HG02885 (cell line): ENCODE measurements around the gene FRY.
A peak's percentile ranks its signal among the peaks of the same experiment; 100 is the strongest.

Experiments used
- ATAC-seq: cut with Tn5 transposase; IDR thresholded peaks from one replicate; pipeline ENCODE4 v1.9.1; 2021; ENCODE audit warnings: mild to moderate bottlenecking; ENCODE audit not compliant: unreplicated experiment, poor library complexity

FRY gene

DNA sequence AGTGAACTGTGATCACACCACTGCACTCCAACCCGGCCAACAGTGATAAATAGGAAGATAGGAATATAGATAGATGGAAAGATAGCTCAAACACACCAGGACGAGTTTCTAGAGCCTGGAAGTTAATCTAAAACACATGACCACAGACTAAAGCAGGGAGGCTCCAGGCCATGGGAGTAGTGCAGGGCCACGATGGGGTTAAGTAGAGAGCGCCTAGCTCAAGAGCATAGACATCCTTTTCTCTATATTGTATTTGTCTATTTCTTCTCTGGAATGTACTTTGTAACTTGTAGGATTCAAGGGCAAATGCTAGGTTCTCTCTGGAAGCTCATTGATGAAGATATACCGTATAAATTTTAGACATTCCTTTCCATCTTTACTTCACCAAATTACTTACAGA lies 214.0 kb downstream of the FRY start:
- ATAC-seq: no peak

DNA sequence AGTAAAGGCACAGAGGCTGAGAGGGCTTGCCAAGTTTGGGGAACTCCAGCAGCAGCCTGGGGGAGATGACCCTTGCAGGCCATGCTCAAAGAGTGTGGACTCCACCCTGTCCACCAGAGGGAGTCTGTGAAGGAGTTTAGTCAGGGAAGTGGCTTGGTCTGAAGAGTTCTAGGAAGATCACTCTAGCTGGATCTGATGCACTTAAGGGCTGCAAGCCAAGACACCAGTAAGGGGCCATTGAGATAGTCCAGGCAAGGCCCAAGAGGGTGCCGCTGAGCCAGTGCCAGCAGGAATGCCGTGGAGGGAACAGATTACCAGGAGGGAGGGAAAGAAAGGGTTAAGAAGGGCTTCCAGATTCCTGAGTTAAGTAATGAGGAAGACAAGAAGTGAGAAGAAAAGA lies 214.9 kb downstream of the FRY start:
- peak; percentile 82 for ATAC-seq

DNA sequence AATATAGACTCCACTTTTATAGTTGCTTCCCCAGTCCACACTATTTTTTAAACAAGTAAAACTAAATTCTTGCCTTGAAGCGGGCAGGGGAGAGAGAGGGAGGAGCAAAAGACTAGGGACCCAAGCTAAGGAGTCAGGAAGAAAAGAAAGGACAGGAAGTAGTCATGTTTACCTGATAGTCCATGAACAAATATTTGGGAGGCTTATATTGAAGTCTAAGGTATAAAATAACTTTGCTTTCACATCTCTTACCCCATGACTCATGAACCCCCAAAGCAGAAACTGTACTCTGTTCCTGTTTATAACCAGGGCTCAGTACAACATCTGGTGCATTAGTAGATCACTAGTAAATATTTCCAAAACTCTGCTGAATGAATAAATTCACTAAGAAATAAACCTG lies 216.3 kb downstream of the FRY start:
- ATAC-seq: peak; percentile 50

DNA sequence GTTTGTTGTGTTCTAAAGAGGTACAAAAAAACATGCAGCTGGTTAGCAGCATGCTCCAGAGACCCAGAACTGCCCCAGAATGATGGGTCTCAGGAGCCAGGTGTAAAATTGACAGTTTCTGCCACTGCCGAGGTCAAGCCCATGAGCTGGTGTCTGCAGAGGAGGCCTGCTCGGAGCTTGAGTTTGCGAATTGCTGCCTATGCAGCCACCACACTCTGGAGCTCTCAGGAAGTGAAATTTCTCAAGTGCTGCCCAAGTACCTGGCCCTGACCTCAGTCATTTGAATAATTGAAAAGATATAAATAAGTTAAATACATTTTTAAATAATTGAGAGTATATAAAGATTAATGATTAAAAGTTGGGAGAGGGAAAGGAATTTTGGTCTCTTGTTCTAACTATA lies 217.2 kb downstream of the FRY start:
- ATAC-seq: peak; percentile 79

DNA sequence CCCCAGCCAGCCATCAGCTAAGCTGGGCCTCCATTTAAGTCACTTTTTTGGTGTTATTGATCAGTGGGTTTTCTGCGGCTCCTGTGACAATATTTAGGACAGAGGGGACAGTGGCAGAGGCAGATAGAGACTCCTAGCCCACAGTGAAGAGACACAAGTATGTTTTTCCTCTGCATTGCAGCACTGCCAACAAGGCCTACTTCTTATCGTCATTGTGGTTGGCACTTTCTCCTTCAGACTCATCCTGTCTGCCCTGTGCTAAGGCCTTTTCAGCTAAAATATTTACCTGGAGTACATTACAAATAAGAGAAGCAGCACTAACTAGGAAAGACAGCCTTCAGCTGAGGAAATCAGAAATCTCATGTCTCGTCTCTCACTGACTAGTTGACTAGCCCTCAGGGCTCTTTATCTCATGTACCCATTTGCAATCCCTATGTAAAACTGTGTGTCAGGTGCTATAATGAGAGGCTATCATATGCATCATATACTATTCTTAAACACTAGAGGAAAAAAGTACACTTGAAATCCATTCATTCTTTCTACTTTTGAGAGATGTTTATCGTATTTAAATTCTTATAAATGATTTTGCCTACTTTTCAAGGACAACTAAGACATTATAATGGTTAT lies 221.4 kb downstream of the FRY start:
- ATAC-seq: no peak

DNA sequence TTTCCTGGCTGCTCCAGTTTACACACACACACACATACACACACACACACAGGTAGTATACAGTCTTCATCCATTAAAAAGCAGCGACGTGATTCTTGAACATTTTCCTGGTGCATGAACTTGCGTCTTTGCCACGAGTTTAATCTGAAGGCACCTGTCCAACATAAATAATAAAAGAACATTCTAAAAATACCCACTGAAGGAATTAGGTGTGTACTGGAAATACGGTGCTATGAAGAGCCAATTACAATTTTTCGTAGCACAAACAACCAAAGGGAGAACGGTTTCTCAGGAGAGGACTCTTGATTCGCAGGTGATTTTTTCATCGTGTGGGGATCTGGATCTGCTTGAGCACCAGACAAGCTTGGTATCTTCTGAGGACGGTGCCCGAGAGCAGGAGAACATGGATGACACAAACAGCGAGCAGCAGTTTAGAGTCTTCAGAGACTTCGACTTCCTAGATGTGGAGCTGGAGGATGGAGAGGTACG lies 222.4 kb downstream of the FRY start:
- ATAC-seq: no peak

DNA sequence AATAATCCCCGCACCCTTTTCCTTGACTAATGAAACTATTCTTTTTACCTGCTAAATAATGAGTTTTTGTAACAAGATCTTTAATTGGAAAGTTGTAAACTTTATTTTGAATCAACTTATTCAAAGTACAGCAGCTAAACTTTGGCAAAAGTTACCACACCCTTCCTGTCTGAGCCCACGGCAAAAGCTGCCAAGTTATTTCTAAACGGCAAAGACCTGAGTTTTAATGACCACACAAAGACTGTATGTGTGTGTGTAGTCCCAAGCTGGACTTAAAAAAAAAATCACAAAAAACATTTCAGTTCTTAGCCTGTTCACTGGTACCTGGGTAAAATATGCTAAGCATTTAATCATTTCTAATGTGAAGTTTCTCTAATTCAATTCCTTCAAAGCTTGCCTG lies 222.8 kb downstream of the FRY start:
- ATAC-seq: no peak

DNA sequence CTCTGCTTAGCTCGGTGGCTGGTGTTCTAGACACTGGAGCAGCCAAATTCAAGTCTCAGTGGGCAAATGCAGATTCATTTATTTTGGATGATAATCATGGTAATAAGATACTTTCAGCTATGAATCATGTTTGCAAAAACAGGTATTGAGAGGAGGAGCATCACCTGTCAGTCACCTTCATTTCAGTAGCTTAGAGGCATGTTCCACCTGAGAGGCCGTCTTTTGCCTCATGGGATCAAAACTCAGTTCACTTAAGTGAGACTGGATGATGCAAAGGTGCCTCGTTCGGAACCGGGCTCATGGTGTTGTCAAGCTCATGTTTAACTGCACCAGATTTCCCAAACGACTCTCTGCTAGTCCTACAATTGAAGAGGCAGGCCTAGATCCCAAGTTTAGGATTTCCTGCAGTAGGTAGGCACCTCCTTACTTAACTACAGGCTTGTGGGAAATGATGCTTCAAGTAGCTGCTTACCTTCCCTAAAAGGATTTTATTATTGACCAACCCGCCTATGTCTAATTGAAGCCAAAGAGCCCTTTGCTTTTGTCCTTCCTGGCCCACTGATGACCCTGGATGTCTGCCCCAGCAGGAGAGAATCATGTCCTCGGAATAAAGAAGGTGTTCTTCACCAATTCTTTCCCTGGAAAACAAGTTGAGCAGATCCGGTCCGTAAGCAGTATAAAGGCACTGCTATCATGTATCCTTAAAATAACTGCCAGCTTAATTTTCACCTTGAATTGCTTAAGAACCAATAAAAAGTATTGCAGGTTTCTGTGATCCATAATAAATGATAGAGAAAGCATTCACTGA lies 223.5 kb downstream of the FRY start:
- no peak for ATAC-seq

DNA sequence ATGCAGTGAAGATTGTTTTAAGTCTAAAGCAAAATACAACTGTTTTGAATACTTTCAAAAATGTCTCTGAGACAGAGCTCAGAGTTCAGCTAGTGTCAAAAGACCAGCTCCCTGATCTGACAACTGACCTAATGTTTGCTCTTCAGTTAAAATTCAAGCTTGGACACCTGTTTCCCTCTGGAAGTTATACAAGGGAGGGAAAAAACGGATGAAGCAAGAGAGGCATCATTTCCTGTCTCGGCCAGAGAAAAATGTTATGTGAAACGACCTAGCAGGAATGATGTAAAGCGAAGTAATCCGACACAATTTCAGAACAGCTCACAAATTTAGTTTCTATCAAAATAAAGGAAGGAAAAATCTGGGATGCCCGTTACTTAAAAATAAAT lies 224.1 kb downstream of the FRY start:
- ATAC-seq: no peak

DNA sequence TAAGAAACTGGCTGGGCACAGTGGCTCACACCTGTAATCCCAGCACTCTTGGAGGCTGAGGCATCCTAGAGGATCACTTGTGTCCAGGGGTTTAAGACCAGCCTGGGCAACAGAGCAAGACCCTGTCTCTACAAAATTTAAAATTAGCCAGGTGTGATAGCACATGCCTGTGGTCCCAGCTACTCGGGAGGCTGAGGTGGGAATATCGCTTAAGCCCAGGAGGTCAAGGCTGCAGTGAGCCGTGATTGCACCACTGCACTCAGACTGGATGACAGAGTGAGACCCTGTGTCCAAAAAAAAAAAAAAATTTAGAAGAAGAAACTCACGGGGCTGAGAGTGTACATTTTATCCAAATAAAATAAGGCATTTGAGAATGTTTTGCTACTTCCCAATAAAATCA lies 224.7 kb downstream of the FRY start:
- ATAC-seq: no peak

DNA sequence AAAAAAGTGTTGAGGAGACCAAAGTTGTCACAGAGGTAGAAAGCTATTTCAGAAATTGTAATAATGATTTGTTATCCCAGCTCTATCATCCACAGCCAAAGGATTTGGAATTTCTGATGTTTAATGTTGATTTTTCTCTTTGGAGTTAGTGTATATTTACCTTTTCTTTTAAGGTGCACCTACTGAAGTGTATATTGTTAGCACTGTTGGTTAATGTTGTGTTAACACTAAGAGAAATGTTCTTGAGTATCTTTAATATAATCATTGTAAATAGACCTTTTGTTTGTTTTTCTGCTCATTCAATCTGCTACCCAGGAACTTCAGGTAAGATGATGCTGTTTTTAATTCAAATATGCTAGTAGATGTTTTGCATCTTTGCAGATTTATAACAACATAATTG lies 226.1 kb downstream of the FRY start:
- no peak for ATAC-seq

DNA sequence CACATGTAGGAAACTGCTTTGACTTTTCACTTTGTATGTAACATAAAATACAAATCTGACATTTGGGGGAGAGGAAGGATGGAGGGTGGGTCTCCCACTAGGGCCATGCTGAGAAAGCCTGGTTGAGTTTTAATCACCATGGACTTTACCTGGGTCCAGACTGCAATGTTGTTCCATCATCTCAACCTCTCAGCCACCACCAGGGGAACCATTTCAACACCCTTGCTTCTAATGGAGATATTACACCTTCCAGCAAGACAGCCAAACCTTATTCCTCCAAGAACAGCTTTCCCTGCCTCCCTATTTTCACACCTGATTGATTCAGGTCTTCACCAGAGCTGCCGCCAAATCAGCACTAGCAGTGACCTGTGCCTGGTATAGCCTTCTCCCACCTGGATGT lies 227.5 kb downstream of the FRY start:
- ATAC-seq: peak; percentile 39

DNA sequence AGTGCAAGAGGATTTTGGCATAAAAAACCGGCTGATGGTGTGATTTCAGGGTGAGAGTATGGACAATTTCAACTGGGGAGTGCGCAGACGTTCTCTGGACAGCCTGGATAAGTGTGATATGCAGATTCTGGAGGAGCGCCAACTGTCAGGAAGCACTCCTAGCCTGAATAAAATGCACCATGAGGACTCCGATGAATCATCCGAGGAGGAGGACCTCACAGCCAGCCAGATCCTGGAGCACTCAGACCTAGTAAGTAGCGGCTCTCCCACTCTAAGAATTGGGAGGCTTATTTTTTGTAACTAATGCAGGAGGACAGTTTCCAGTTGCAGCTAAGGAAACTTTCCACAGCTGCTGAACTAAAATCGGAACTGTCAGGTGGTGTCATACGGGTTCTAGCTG lies 230.0 kb downstream of the FRY start:
- ATAC-seq: no peak

DNA sequence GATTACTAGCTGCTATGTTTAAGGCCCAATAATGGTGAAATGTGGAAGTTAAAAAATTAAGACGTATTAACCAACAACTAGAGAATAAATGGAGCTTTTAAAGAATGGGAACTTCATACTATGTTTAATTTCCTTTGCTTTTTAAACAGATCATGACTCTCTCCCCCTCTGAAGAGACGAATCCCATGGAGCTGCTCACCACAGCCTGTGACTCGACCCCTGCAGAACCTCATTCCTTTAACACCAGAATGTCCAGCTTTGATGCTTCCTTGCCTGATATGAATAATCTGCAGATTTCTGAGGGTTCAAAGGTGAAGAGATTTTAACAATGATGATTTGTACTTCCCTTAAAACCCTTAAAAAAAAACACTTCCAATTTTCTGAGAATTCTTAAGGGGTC lies 230.6 kb downstream of the FRY start:
- no peak for ATAC-seq

DNA sequence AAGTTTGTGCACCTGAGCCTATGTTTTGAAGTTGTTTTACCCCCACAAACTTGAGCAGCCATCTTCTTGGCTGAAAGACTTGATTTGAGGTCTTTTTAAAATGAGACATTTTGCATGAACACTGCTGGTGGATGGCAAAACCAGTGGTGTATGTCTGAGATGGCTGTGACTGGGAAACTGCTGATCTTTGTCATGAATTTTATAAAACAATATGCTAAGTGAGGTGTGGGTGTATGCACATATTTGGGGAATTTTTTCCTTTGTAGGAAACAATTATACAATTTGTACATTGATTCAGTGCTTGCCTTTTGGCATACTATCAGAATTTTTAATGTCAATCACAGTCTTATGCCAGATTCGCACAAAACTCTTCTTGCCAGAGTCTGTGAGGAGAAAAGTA lies 231.0 kb downstream of the FRY start:
- no peak for ATAC-seq

DNA sequence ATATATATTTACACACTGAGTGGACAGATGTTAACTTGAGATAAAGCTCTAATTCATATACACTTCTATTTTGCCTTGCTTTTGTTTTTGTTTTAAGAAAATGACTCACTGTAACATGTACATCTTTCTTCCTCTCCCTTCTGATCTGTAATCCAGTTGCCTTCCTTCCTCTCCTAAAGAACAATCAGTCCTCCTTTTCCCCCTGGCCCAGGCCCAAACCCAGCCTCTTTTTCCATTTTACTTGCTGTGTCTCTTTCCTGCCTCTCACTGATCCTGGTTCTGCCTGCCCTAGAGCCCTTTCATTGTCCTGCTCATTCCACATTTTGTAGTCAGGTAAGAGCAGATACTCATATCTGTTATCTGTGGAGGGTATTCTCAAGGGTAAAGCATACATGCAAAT lies 232.8 kb downstream of the FRY start:
- no peak for ATAC-seq

DNA sequence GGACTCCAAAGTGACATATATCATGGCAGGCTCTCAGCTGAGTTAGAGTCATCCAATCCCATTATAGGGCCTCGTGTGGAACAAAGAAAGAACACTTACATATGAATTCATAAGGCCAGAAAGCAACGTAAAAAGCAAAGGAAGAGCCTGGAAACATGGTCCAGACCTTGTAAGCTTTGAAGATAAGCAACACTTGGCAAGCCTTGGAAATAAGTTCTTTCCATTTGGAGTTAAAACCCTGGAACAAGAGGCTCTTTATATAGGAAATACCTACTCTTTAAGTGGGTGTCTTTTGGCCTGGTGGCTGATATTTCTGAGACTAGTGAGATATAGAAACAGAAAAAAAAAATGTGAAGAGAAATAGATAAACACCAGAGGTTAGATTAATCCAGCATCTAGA lies 234.2 kb downstream of the FRY start:
- ATAC-seq: no peak

DNA sequence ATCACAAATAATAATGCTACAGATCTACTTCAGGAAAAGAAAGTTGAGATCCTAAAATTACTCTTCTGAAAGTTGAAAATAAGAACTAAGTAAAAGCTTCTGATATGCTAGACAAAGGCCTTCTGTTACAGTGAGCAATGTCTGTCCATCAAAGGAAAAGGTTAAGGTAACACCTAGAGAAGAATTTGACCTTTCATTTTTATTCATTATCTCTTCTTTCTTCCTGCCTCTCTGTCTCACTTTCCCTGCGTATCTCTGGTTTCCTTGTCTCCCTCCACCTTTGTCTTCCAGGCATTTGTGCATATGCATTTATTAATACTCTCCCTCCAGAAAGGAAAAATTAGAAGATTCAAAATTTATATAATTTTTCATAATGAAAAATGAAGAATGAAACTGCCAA lies 234.6 kb downstream of the FRY start:
- no peak for ATAC-seq

DNA sequence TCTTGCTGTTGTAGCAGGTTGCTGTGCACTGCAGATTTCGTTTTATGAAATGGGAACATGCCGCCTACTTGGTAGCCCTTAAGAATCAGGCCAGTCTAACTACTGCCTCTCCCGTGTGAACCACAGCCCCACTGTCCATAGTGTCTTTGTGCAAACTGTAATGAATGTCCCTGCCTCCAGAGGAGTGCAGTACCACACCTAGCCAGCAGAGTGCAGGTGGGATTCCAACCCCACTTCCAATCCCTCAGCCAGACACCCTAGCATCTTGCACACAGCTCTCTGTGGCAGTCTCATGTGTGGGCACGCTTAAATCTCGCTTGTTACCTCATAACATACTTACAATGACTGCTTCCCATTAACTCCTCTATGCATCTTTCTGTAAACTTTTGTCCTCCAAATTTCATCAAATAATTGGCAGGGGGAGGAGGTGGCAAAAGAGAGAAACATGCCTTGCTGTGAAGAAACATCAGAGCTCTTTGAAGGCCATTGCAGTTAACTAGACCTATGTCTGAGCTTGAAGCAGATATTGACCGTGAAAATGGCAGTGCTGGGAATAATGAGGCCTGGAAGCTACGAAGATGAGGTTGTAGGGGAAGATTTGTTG lies 236.4 kb downstream of the FRY start:
- peak; percentile 84 for ATAC-seq

DNA sequence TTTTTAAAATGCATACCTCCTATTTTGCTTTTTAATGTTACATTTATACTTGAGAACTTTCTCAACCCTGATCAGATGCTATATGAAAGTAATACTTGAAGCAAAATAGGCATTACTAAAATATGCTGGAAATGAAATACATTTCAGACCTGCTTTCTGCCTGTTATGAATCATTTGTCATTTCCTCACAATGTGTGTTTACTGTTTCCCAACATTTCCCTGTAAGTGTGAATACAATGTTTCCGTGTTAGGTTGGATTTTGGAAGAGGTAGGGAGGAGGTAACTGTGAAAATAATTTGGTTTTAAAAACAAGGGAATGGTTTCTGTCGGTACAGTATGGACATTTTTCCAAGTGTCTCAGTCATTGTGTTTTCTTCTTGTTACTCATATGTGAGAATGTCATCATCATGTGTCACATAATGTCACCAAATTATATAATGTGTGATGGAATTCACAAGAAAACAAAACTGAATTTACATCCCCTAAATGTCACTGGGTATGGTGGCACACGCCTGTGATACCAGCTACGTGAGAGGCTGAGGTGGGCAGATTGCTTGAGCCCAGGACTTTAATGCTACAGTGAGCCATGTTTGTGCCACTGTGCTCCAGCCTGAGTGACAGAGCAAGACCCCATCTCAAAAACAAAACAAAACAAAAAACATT lies 240.6 kb downstream of the FRY start:
- ATAC-seq: no peak

DNA sequence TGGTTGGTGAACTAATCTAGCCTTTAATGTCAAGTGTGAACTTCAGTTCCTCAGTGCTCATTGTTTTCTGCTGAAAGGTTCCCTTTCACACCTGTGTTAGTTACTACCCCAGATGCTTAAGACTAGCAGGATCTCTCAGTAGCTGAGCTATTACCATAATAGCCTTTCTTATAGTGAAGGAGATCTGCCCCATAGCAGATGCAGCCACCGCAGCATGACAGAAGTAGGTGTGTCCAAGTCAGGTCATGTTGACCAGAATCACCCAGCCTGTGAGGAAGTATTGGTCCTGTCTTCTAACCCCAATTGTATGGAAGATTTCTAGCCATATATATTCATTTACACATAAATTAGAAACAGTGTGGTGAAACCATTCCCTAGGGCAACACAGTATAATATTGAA lies 246.3 kb downstream of the FRY start:
- ATAC-seq: peak; percentile 75
